Trophoblast cell (in vitro differentiated cells and primary cell): ENCODE measurements around the gene ZNF256.
"Not testable (repeated sequence)": the region's sequence is repeated elsewhere in the genome, so short reads cannot be mapped to it uniquely, and the experiment has no call there.

Experiments
- DNase-seq, 2 donors: peaks; one replicate each; pipeline ENCODE4 v3.0.0-alpha.2; 2016
- H2AFZ ChIP-seq: 2 replicates; pipeline ENCODE4 v1.6.1; 2013; ENCODE audit warnings: low read length, moderate library complexity, mild to moderate bottlenecking; ENCODE audit not compliant: insufficient read depth, poor library complexity
- H2AK5ac ChIP-seq: 2 replicates; pipeline ENCODE4 v1.6.1; 2013; ENCODE audit warnings: mild to moderate bottlenecking, low read length
- H2BK120ac ChIP-seq: 2 replicates; pipeline ENCODE4 v1.6.1; 2013; ENCODE audit warnings: low read length, mild to moderate bottlenecking, moderate library complexity; ENCODE audit not compliant: insufficient read depth, poor library complexity
- H2BK12ac ChIP-seq: 2 replicates; pipeline ENCODE4 v1.6.1; 2013; ENCODE audit warnings: mild to moderate bottlenecking, low read length, moderate library complexity
- H2BK5ac ChIP-seq: 2 replicates; pipeline ENCODE4 v1.6.1; 2013; ENCODE audit warnings: low read length, low read depth, moderate library complexity, mild to moderate bottlenecking; ENCODE audit not compliant: poor library complexity
- H3K14ac ChIP-seq: 2 replicates; pipeline ENCODE4 v1.6.1; 2013; ENCODE audit warnings: mild to moderate bottlenecking, low read length
- H3K18ac ChIP-seq: 2 replicates; pipeline ENCODE4 v1.6.1; 2013; ENCODE audit warnings: mild to moderate bottlenecking, low read length
- H3K23ac ChIP-seq: 2 replicates; pipeline ENCODE4 v1.6.1; 2013; ENCODE audit warnings: low read length
- H3K27ac ChIP-seq: 2 replicates; pipeline ENCODE4 v1.5.1; 2013; ENCODE audit warnings: low read depth, mild to moderate bottlenecking, inconsistent platforms, low read length, moderate library complexity
- H3K27me3 ChIP-seq: 2 replicates; pipeline ENCODE4 v1.6.1; 2013; ENCODE audit warnings: inconsistent platforms, mild to moderate bottlenecking, low read length, moderate library complexity; ENCODE audit not compliant: insufficient read depth
- H3K36me3 ChIP-seq, 2 experiments: 1 replicate in 1 of 2; 2 replicates in 1 of 2; pipeline ENCODE4 v1.6.1; 2013; ENCODE audit warnings: low read length in 2 of 2, mild to moderate bottlenecking in 2 of 2, moderate library complexity in 1 of 2; ENCODE audit not compliant: insufficient read depth in 2 of 2, control insufficient read depth in 1 of 2
- H3K4ac ChIP-seq: 2 replicates; pipeline ENCODE4 v1.6.1; 2013; ENCODE audit warnings: low read depth, mild to moderate bottlenecking, low read length, moderate library complexity
- H3K4me1 ChIP-seq, 2 experiments: 1 replicate in 1 of 2; 2 replicates in 1 of 2; pipeline ENCODE4 v1.6.1; 2013; ENCODE audit warnings: low read length in 2 of 2, mild to moderate bottlenecking in 2 of 2, moderate library complexity in 1 of 2; ENCODE audit not compliant: insufficient read depth in 2 of 2, control insufficient read depth in 1 of 2
- H3K4me2 ChIP-seq: 2 replicates; pipeline ENCODE4 v1.6.1; 2013; ENCODE audit warnings: inconsistent platforms, mild to moderate bottlenecking, low read length, moderate library complexity
- H3K4me3 ChIP-seq: 2 replicates; pipeline ENCODE4 v1.5.1; 2013; ENCODE audit warnings: mild to moderate bottlenecking, low read depth, low read length, inconsistent platforms
- H3K79me1 ChIP-seq: one replicate; pipeline ENCODE4 v1.6.1; 2013; ENCODE audit warnings: low read length
- H3K79me2 ChIP-seq: 2 replicates; pipeline ENCODE4 v1.6.1; 2013; ENCODE audit warnings: low read length, mild to moderate bottlenecking; ENCODE audit not compliant: control insufficient read depth, insufficient read depth, poor library complexity
- H3K9ac ChIP-seq: 2 replicates; pipeline ENCODE4 v1.6.1; 2013; ENCODE audit warnings: mild to moderate bottlenecking, low read length
- H3K9me3 ChIP-seq: 2 replicates; pipeline ENCODE4 v1.6.1; 2013; ENCODE audit warnings: low read depth, mild to moderate bottlenecking, control low read depth, inconsistent platforms, low read length; ENCODE audit not compliant: insufficient read depth
- H4K12ac ChIP-seq: 2 replicates; pipeline ENCODE4 v1.6.1; 2013; ENCODE audit warnings: low read depth, mild to moderate bottlenecking, low read length, moderate library complexity
- H4K8ac ChIP-seq: 2 replicates; pipeline ENCODE4 v1.6.1; 2013; ENCODE audit warnings: low read depth, mild to moderate bottlenecking, low read length, moderate library complexity
- H4K91ac ChIP-seq: one replicate; pipeline ENCODE4 v1.6.1; 2013; ENCODE audit warnings: low read depth, mild to moderate bottlenecking, low read length, moderate library complexity
- WGBS: extraction: QIAGEN DNeasy Blood & Tissue Kit; methylation state at CpG from one replicate; pipeline ENCODE4 v1.1.7; 2013; ENCODE audit warnings: missing lambda C conversion rate; ENCODE audit not compliant: insufficient read length, insufficient coverage; ENCODE audit errors: extremely low coverage; 5-methylcytosine and 5-hydroxymethylcytosine counted together

Gene ZNF256

DNA sequence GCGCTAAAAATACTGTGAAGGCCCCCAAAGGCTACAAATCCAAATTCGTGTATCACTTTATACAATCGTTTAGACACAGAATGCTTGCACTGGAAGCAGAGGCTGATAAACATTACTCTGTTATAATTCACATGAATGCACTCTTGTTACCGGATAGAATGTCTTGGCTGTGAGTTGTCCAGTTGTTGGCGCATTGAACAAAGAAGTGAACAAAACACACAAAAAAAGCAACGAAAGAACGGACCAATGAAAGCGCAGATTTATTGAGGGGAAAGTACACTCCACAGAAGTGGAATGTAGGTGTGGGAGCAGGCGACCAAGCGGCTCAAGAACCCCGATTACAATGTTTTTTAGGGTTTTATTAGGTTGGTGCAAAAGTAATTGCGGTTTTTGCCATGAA is 11.8 kb downstream of the ZNF256 start:
- no peak overlapping the region for H3K18ac ChIP-seq
- no CpG with 5 or more reads among the region's 12 CpGs for WGBS

DNA sequence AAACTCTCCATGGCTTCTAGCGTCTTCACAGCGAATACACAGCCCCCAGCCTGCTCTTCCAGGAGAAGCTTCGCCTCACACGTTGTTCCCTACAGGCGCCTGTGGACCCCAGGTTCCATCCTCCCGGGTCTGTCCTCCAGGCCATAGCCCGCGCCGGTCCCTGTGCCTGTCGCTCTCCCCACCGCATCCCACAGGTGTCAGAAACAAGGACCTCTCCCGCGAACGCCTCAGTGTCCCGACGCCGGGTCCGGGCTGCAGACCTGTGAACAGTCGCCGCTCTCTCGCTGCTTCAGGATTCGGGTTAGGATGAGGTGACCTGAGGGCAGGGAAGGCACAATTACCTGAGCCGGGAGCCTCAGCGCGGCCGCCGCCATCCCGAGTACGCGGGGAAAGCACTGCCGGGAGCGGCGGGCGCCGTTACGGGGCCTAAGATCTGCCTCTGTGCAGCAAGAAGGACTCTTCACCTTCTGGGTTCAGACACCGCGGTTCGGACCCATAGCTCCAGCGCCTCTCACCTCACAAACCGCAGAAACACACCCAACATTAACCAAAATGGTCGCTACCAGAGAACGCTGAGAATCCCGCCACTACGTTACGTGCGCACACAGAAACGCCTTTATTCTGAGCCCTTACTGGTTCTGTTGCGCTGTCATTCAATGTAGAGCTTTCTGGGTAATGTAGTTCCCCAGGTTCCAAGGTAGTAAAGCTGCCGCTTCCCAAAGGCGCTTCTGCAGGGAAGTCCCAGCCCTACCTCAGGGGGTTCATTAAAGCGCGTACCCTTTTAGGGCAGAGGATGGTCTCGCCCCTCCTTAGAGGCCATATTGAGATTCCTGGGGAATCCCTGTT is 12.5 kb downstream of the ZNF256 start, which contains the start of gene ZNF418:
TSS of gene ZNF418 (minus strand) at position 583 of the 846 bp plus-strand sequence. CDS start 1,580 bp downstream, outside the sequence.
- Histone ChIP-seq H3K23ac (no peak within 1 kb of the TSS), H3K79me2 (no peaks in the 10 kb centered on the region), H3K9me3 (peaks cover 2% of the 10 kb centered on the region), H3K27ac (no peak within 1 kb of the TSS), H2AFZ (peak within 1 kb of the TSS; percentile 51), H3K36me3 (peaks cover 4 to 12% of the 10 kb centered on the region in 2 experiments), H2BK5ac (no peak within 1 kb of the TSS), H2BK120ac (peak within 1 kb of the TSS; percentile 37), H3K14ac (peak within 1 kb of the TSS; percentile 70), H3K27me3 (no peaks in the 10 kb centered on the region), H3K79me1 (peaks cover 4% of the 10 kb centered on the region), H4K12ac (peak within 1 kb of the TSS; percentile 12), H3K4me3 (peak within 1 kb of the TSS; percentile 86), H3K4ac (no peak within 1 kb of the TSS), H4K8ac (peak within 1 kb of the TSS; percentile 63), H3K4me1 (peaks cover 0 to 3% of the 10 kb centered on the region in 2 experiments), H4K91ac (peak within 1 kb of the TSS; percentile 13), H2AK5ac (no peak within 1 kb of the TSS), H3K9ac (peak within 1 kb of the TSS; percentile 70), H3K4me2 (peak within 1 kb of the TSS; percentile 77), H3K18ac (peak within 1 kb of the TSS; percentile 33), H2BK12ac (no peak within 1 kb of the TSS)
- no CpG with 5 or more reads among the region's 54 CpGs for WGBS
- DNase-seq: peak; percentile 77 to 89

More for the DNA sequence above, 11.8 kb downstream of the ZNF256 start:
- Histone ChIP-seq H2AFZ (no peak overlapping the region), H3K79me2 (no peaks in the 10 kb centered on the region), H3K27me3 (no peaks in the 10 kb centered on the region), H3K23ac (no peak overlapping the region), H3K27ac (no peak overlapping the region), H2AK5ac (no peak overlapping the region), H2BK120ac (no peak overlapping the region), H3K9me3 (no peaks in the 10 kb centered on the region), H3K9ac (no peak overlapping the region), H3K79me1 (peaks cover 4% of the 10 kb centered on the region), H3K4me3 (no peak overlapping the region), H3K4me1 (peaks cover 0 to 3% of the 10 kb centered on the region in 2 experiments), H3K4me2 (no peak overlapping the region), H4K91ac (no peak overlapping the region), H4K8ac (no peak overlapping the region), H2BK12ac (no peak overlapping the region), H3K36me3 (peaks cover 3 to 7% of the 10 kb centered on the region in 2 experiments), H2BK5ac (no peak overlapping the region), H3K4ac (no peak overlapping the region), H4K12ac (no peak overlapping the region), H3K14ac (no peak overlapping the region)
- no peak for DNase-seq

DNA sequence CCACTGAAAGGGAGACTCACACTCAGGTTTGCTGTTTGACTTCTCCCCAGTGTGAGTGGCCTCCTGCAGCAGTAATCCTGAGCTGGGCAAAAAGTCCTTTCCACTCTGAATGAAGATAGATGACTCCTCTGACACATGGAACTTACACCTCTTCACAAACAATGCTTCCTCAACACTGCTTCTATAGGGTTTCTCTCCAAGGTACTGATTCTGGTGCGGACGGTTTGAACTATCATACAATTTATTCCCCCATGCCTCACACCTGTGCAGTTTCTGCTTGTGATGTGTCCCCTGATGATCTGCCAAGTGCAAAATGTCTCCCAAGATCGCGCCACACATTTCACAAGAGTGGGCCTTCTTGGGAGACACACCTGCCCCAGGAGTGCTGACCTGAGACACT is 19.9 kb downstream of the ZNF256 start:
- no peaks in the 10 kb centered on the region for H3K27me3 ChIP-seq
- no peak overlapping the region for H2AK5ac ChIP-seq
- H3K4me3 ChIP-seq: no peak overlapping the region
- DNase-seq: no peak
- no peak overlapping the region for H3K9ac ChIP-seq
- H2BK5ac ChIP-seq: no peak overlapping the region
- no peak overlapping the region for H3K27ac ChIP-seq
- H2AFZ ChIP-seq: no peak overlapping the region
- H3K18ac ChIP-seq: no peak overlapping the region
- H3K4me1 ChIP-seq: no peaks in the 10 kb centered on the region
- WGBS: no CpG with 5 or more reads among the region's 4 CpGs
- peaks cover 29 to 61% of the 10 kb centered on the region in 2 experiments for H3K36me3 ChIP-seq
- H4K12ac ChIP-seq: no peak overlapping the region
- no peak overlapping the region for H2BK120ac ChIP-seq
- H4K91ac ChIP-seq: no peak overlapping the region
- no peak overlapping the region for H2BK12ac ChIP-seq
- H3K79me2 ChIP-seq: no peaks in the 10 kb centered on the region
- H3K14ac ChIP-seq: no peak overlapping the region
- no peak overlapping the region for H4K8ac ChIP-seq
- no peak overlapping the region for H3K23ac ChIP-seq
- no peaks in the 10 kb centered on the region for H3K79me1 ChIP-seq
- H3K9me3 ChIP-seq: peaks cover 11% of the 10 kb centered on the region
- H3K4me2 ChIP-seq: no peak overlapping the region
- H3K4ac ChIP-seq: no peak overlapping the region

DNA sequence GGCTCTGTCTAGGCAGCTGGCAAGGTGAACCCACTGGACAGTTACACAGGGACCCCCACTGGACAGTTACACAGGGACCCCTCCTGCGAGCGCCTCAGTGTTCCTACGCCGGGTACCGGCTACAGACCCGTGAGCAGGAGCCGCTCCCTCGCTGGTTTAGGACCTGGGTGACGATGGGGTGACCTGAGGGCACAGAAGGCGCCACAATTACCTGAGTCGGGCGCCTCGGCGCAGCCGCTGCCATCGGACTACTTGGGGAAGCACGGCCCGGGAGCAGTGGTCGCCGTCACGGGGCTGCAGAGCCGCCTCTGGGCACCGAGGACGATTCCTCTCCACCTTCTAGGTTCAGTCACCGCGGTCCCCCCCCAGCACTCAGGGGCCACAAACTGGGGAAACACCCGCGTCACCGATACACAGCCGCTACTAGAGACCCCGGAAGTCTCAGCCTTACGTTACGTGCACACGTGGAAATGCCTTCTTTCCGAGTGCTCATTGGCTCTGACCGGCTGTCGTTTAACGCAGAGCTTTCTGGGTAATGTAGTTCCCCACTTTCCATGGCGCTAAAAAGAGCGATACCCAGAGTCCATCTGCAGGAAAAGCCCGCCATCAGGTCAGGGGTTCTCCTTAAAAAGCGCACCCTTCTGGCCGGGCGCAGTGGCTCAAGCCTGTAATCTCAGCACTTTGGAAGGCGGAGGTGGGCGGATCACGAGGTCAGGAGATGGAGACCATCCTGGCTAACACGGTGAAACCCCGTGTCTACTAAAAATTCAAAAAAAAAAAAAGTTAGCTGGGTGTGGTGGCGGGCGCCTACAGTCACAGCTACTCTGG is 31.1 kb downstream of the ZNF256 start, which contains the start of gene ZNF417:
TSS of gene ZNF417 (minus strand) at position 425 of the 828 bp plus-strand sequence. CDS start at position 244, 181 bp downstream.
- not testable (repeated sequence) for H3K23ac ChIP-seq, H3K4me1 ChIP-seq, H3K79me2 ChIP-seq, H2AK5ac ChIP-seq, H3K79me1 ChIP-seq, H2BK12ac ChIP-seq, H3K9me3 ChIP-seq, H3K27me3 ChIP-seq
- Histone ChIP-seq H3K36me3 (peaks cover 17 to 18% of the 10 kb centered on the region in 2 experiments), H3K4me3 (peak within 1 kb of the TSS; percentile 85), H4K8ac (peak within 1 kb of the TSS; percentile 87), H3K18ac (peak within 1 kb of the TSS; percentile 57), H3K14ac (peak within 1 kb of the TSS; percentile 74), H3K4me2 (peak within 1 kb of the TSS; percentile 71), H3K27ac (peak within 1 kb of the TSS; percentile 23), H2BK120ac (peak within 1 kb of the TSS; percentile 61), H4K91ac (peak within 1 kb of the TSS; percentile 79), H4K12ac (peak within 1 kb of the TSS; percentile 35), H2AFZ (peak within 1 kb of the TSS; percentile 52), H2BK5ac (peak within 1 kb of the TSS; percentile 50), H3K9ac (peak within 1 kb of the TSS; percentile 76), H3K4ac (peak within 1 kb of the TSS; percentile 53)
- peak; percentile 95 to 98 for DNase-seq
- no CpG with 5 or more reads among the region's 51 CpGs for WGBS
